Measurements from ENCODE around the gene HSPB6. TPM values are rescaled to one million over a fixed set of nuclear protein-coding genes. Genes with fewer than 3 reads are reported as not detected.
A peak's percentile ranks its signal among the peaks of the same experiment; 100 is the strongest.

Gene HSPB6
- total RNA-seq, 1 donor from 2014 or later: 0.20 TPM

- DNase-seq (ENCODE audit: low read depth, low spot score): no peak
Observed at GRCh38 chr19:35746531-35746930, 10.3 kb downstream of the HSPB6 start.

GRCh38 chr19:35746087-35746462 lies 10.8 kb downstream of the HSPB6 start:
- DNase-seq (ENCODE audit: low read depth, low spot score): no peak

GRCh38 chr19:35745328-35746086 lies 11.3 kb downstream of the HSPB6 start, which contains the start of the genes PSENEN and U2AF1L4:
Gene PSENEN, plus strand, starts transcription at chr19:35745651. Its CDS starts 280 bp downstream, at chr19:35745931.
Gene U2AF1L4, minus strand, starts transcription at chr19:35745418. Its CDS starts 27 bp downstream, at chr19:35745391.
- peak; percentile 98 for DNase-seq (ENCODE audit: low read depth, low spot score)

GRCh38 chr19:35744430-35745327 lies 12.2 kb downstream of the HSPB6 start:
- DNase-seq (ENCODE audit: low read depth, low spot score): peak; percentile 85

GRCh38 chr19:35743640-35744429 lies 13.0 kb downstream of the HSPB6 start:
- DNase-seq (ENCODE audit: low read depth, low spot score): no peak

- DNase-seq (ENCODE audit: low read depth, low spot score): no peak
Observed at GRCh38 chr19:35742121-35742724, 14.6 kb downstream of the HSPB6 start, which contains the start of gene IGFLR1. Gene IGFLR1, minus strand, starts transcription at chr19:35742452. Its CDS starts 1,272 bp downstream, at chr19:35741180.

- no peak for DNase-seq (ENCODE audit: low read depth, low spot score)
Observed at GRCh38 chr19:35741203-35741515, 15.7 kb downstream of the HSPB6 start.

- DNase-seq (ENCODE audit: low read depth, low spot score): peak; percentile 86
Observed at GRCh38 chr19:35740423-35741202, 16.2 kb downstream of the HSPB6 start.

GRCh38 chr19:35740108-35740422 lies 16.8 kb downstream of the HSPB6 start:
- no peak for DNase-seq (ENCODE audit: low read depth, low spot score)

GRCh38 chr19:35739275-35740107 lies 17.3 kb downstream of the HSPB6 start:
- no peak for DNase-seq (ENCODE audit: low read depth, low spot score)

- no peak for DNase-seq (ENCODE audit: low read depth, low spot score)
Observed at GRCh38 chr19:35738887-35739229, 18.0 kb downstream of the HSPB6 start.

GRCh38 chr19:35738021-35738886 lies 18.6 kb downstream of the HSPB6 start:
- DNase-seq (ENCODE audit: low read depth, low spot score): no peak

GRCh38 chr19:35736913-35737886 lies 19.6 kb downstream of the HSPB6 start:
- no peak for DNase-seq (ENCODE audit: low read depth, low spot score)

GRCh38 chr19:35734889-35735288 lies 21.9 kb downstream of the HSPB6 start:
- DNase-seq (ENCODE audit: low read depth, low spot score): no peak

- no peak for DNase-seq (ENCODE audit: low read depth, low spot score)
Observed at GRCh38 chr19:35734273-35734672, 22.6 kb downstream of the HSPB6 start.

- DNase-seq (ENCODE audit: low read depth, low spot score): no peak
Observed at GRCh38 chr19:35733180-35734125, 23.4 kb downstream of the HSPB6 start.

All from pulmonary artery endothelial cell (primary cell).